K562 (cell line): ENCODE results near the gene ZBTB48. TPM values are rescaled to one million over a fixed set of nuclear protein-coding genes. Genes with fewer than 3 reads are reported as not detected.

Experiments used
- ASH1L ChIP-seq: fragments of 450-650 bp; IDR thresholded peaks from 2 replicates; pipeline ENCODE4 v1.6.1; 2018; ENCODE audit warnings: borderline replicate concordance, mild to moderate bottlenecking, low read depth; ENCODE audit not compliant: partially characterized antibody
- ATF7 ChIP-seq: fragments of 450-650 bp; IDR thresholded peaks from 2 replicates; pipeline ENCODE4 v1.7.1; 2014; ENCODE audit warnings: mild to moderate bottlenecking, moderate library complexity
- CBX2 ChIP-seq: fragments of 200-600 bp; sonication (generic); IDR thresholded peaks from one replicate; pipeline ENCODE4 v1.6.1; 2012; ENCODE audit warnings: mild to moderate bottlenecking, low read length, inconsistent platforms; ENCODE audit not compliant: insufficient read depth, poor library complexity, severe bottlenecking
- CC2D1A ChIP-seq: fragments of 450-650 bp; IDR thresholded peaks from 2 replicates; pipeline ENCODE4 v1.6.1; 2017; ENCODE audit warnings: mild to moderate bottlenecking
- EWSR1 ChIP-seq: fragments of 450-650 bp; IDR thresholded peaks from 2 replicates; pipeline ENCODE4 v1.6.1; 2018; ENCODE audit warnings: borderline replicate concordance, mild to moderate bottlenecking, low read depth, moderate library complexity; ENCODE audit not compliant: partially characterized antibody
- FOXJ2 ChIP-seq: fragments of 200-800 bp; sonication (Bioruptor generic); IDR thresholded peaks from 2 replicates; pipeline ENCODE4 v1.6.1; 2016; ENCODE audit warnings: missing genetic modification characterization, missing compliant biosample characterization
- KAT2B ChIP-seq: IDR thresholded peaks from one replicate; pipeline ENCODE4 v1.6.1; 2012; ENCODE audit warnings: low read depth, mild to moderate bottlenecking, control low read depth, inconsistent platforms, low read length, moderate library complexity
- KLF13 ChIP-seq: fragments of 450-650 bp; IDR thresholded peaks from 2 replicates; pipeline ENCODE4 v1.6.1; 2016; ENCODE audit warnings: missing genetic modification characterization, low read depth, mild to moderate bottlenecking, missing compliant biosample characterization, moderate library complexity, borderline replicate concordance
- RNF2 ChIP-seq: sonication (generic); IDR thresholded peaks from 2 replicates; pipeline ENCODE4 v1.6.1; 2016
- SETDB1 ChIP-seq: IDR thresholded peaks from one replicate; pipeline ENCODE4 v1.6.1; 2012; ENCODE audit warnings: low read length, control low read depth, inconsistent platforms
- SRSF9 ChIP-seq: fragments of 200-400 bp; formaldehyde crosslinking; IDR thresholded peaks from 2 replicates; pipeline ENCODE4 v1.6.1; 2017; ENCODE audit warnings: low read depth, low read length, borderline replicate concordance
- TAF15 ChIP-seq: fragments of 200-400 bp; formaldehyde crosslinking; IDR thresholded peaks from 2 replicates; pipeline ENCODE4 v1.6.1; 2017; ENCODE audit warnings: mild to moderate bottlenecking, low read depth, low read length, moderate library complexity
- TEAD4 ChIP-seq, 2 experiments: sonication (generic) in 1 of 2; formaldehyde crosslinking in 1 of 2; IDR thresholded peaks; 2 replicates each; pipeline versions ENCODE4 v1.6.1 to v1.8.0; 2012 to 2022; ENCODE audit warnings: borderline replicate concordance in 1 of 2, inconsistent platforms in 1 of 2, low read length in 1 of 2, mild to moderate bottlenecking in 1 of 2, missing genetic modification reagents in 1 of 2
- U2AF2 ChIP-seq: fragments of 200-400 bp; formaldehyde crosslinking; optimal IDR thresholded peaks from 2 replicates; pipeline ENCODE3; 2017; ENCODE audit warnings: low read depth, mild to moderate bottlenecking, low read length
- ZC3H11A ChIP-seq: IDR thresholded peaks from 2 replicates; pipeline ENCODE4 v1.6.1; 2012; ENCODE audit warnings: low read depth, low read length, improper control_type of control experiment
- ZNF76 ChIP-seq: fragments of 250-450 bp; sonication (Bioruptor Pico); IDR thresholded peaks from 2 replicates; pipeline ENCODE4 v1.4.0; 2020; ENCODE audit warnings: mild to moderate bottlenecking, moderate library complexity, borderline replicate concordance
- ZNF778 ChIP-seq: fragments of 450-650 bp; formaldehyde crosslinking; IDR thresholded peaks from 2 replicates; pipeline ENCODE4 v1.4.0; 2020; ENCODE audit warnings: mild to moderate bottlenecking, moderate library complexity
- polyA plus RNA-seq, 8 experiments: library from polyadenylated mRNA; depleted of rRNA in 4 of 8; stranded (reverse) in 5 of 8; unstranded in 3 of 8; fragments of >200 nt; fragmentation: Nextera tagmentation in 2 of 8; fragmentation: Illumina TruSeq in 1 of 8; extraction: Ambion mirVana in 2 of 8; extraction: Trizol in 1 of 8; gene quantifications; 2 replicates each; pipeline versions ENCODE4 v1.2.1 to v1.2.3, GENCODE V29; 2011 to 2014; ENCODE audit warnings: inconsistent platforms in 1 of 8, missing spikeins in 1 of 8
- total RNA-seq, 7 experiments: library from RNA; depleted of rRNA in 6 of 7; stranded (reverse); fragments of >200 nt in 6 of 7; fragmentation: Illumina TruSeq in 2 of 7; extraction: Trizol in 2 of 7; gene quantifications; 2 replicates each; pipeline versions ENCODE4 v1.2.1 to v1.2.3, GENCODE V29; 2011 to 2021; ENCODE audit warnings: low replicate concordance in 1 of 7
- TF ChIP-seq, protein P1 (sequence below), 2 experiments: fragments of 450-650 bp; formaldehyde crosslinking in 1 of 2; IDR thresholded peaks; 2 replicates each; pipeline versions ENCODE4 v1.4.0 to v1.6.1; 2014 to 2020; ENCODE audit warnings: mild to moderate bottlenecking in 2 of 2, borderline replicate concordance in 1 of 2, low read depth in 1 of 2
- TF ChIP-seq, protein P2 (sequence below): fragments of 450-650 bp; IDR thresholded peaks from 2 replicates; pipeline ENCODE4 v1.6.1; 2016; ENCODE audit warnings: antibody characterized with exemption

The ZBTB48 gene
- total and polyA plus RNA-seq, 9 of the 15 experiments (the other 6 are each of a cell fraction or from before 2014, with no cell fraction given), result 1.9 to 66.9 (median 29.5) TPM

GRCh38 chr1:6602669-6603237 is 23.0 kb downstream of the ZBTB48 start, which contains the start of gene KLHL21 (continued):
- TF ChIP-seq, protein P1, sequence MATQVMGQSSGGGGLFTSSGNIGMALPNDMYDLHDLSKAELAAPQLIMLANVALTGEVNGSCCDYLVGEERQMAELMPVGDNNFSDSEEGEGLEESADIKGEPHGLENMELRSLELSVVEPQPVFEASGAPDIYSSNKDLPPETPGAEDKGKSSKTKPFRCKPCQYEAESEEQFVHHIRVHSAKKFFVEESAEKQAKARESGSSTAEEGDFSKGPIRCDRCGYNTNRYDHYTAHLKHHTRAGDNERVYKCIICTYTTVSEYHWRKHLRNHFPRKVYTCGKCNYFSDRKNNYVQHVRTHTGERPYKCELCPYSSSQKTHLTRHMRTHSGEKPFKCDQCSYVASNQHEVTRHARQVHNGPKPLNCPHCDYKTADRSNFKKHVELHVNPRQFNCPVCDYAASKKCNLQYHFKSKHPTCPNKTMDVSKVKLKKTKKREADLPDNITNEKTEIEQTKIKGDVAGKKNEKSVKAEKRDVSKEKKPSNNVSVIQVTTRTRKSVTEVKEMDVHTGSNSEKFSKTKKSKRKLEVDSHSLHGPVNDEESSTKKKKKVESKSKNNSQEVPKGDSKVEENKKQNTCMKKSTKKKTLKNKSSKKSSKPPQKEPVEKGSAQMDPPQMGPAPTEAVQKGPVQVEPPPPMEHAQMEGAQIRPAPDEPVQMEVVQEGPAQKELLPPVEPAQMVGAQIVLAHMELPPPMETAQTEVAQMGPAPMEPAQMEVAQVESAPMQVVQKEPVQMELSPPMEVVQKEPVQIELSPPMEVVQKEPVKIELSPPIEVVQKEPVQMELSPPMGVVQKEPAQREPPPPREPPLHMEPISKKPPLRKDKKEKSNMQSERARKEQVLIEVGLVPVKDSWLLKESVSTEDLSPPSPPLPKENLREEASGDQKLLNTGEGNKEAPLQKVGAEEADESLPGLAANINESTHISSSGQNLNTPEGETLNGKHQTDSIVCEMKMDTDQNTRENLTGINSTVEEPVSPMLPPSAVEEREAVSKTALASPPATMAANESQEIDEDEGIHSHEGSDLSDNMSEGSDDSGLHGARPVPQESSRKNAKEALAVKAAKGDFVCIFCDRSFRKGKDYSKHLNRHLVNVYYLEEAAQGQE (IDR thresholded peaks at IDR 0.05; ENCODE audit: borderline replicate concordance), result no peak
- TF ChIP-seq, protein P1 (CRISPR knock-in tag; IDR thresholded peaks at IDR 0.05; ENCODE audit: low read depth), result peak; percentile 13; the same call in 1 of the 2 replicates
- TF ChIP-seq ATF7, result no peak; the same call in 1 of the 2 replicates
- no peak for TF ChIP-seq SRSF9
- no peak for TF ChIP-seq CBX2
- TF ChIP-seq KAT2B, result no peak
- TF ChIP-seq TAF15, result no peak
- no peak for TF ChIP-seq ZNF778 (CRISPR knock-in tag)
- no peak for TF ChIP-seq U2AF2
- TF ChIP-seq SETDB1, result no peak
- no peak for TF ChIP-seq EWSR1
- TF ChIP-seq, protein P2, sequence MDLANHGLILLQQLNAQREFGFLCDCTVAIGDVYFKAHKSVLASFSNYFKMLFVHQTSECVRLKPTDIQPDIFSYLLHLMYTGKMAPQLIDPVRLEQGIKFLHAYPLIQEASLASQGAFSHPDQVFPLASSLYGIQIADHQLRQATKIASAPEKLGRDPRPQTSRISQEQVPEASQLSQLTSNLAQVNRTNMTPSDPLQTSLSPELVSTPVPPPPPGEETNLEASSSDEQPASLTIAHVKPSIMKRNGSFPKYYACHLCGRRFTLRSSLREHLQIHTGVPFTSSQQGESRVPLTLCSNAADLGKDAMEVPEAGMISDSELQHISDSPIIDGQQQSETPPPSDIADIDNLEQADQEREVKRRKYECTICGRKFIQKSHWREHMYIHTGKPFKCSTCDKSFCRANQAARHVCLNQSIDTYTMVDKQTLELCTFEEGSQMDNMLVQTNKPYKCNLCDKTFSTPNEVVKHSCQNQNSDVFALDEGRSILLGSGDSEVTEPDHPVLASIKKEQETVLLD, result no peak
- no peak for TF ChIP-seq TEAD4 (IDR thresholded peaks at IDR 0.05; ENCODE audit: low read length)
- no peak for TF ChIP-seq TEAD4 (CRISPR knock-in tag; IDR thresholded peaks at IDR 0.05; ENCODE audit: borderline replicate concordance)
- TF ChIP-seq FOXJ2 (tag), result no peak
- no peak for TF ChIP-seq ZC3H11A
- no peak for TF ChIP-seq ZNF76
- TF ChIP-seq ASH1L, result no peak
- TF ChIP-seq RNF2, result peak; percentile 14; the same call in 1 of the 2 replicates
- no peak for TF ChIP-seq KLF13 (tag)
- TF ChIP-seq CC2D1A, result no peak
